ENCODE measurements around the gene ZNF165. TPM values are rescaled to one million over a fixed set of nuclear protein-coding genes. Genes with fewer than 3 reads are reported as not detected.

The ZNF165 gene
- total and polyA plus RNA-seq, 2 of the 8 experiments (the other 6 are each of a cell fraction or from before 2014, with no cell fraction given) = 1.2 to 9.3 TPM

DNA sequence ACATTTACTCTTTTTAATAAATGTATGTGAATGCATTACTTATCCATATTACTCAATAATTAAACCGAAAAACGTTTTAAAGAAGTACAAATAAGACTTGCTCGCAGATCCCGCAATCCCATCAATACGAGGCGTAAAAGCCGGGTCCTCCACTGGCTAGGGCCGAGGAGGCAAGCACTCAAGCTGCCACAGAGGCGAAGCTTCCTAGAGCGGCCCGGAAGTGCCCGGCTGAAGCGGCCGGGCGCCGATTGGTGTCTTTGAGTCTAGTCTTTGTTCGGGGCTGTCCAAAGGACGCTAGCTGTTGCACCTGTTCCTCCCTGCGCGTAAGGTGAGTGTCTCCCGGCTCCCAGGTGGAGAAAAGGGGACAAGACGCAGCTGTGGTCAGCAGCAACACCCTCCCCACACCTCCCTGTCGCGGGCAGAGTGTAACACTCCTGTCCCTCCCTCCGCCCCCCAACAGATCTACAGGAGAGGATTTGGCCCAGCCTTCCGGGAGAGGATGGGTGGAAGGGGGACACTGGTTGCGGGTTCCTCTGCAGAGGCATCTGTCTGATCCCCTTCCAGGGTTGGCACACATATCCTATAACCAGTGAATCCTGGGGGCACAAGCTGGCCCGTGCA is 44.1 kb downstream of the ZNF165 start, which contains the start of gene ZSCAN16 (continued):
- TF ChIP-seq RAD21 (IDR thresholded peaks at IDR 0.05 in 1 of 2, conservative IDR thresholded peaks at IDR 0.05 in 1 of 2; ENCODE audit: low read depth in 2 of 2, low read length in 2 of 2) (peak in 1 of 2 experiments; percentile 19; a peak in 1 of 4 replicates), CHD2 (IDR thresholded peaks at IDR 0.05; ENCODE audit: low read length) (no peak), POU5F1 (IDR thresholded peaks at IDR 0.05; ENCODE audit: low read depth, low read length) (no peak), TAF1 (IDR thresholded peaks at IDR 0.05; ENCODE audit: low read depth, low read length) (peak; percentile 92), KDM4A (IDR thresholded peaks at IDR 0.05; ENCODE audit: low read depth, low read length, severe bottlenecking) (peak; percentile 57), TEAD4 (IDR thresholded peaks at IDR 0.05; ENCODE audit: low read depth, low read length) (no peak), CBX8 (IDR thresholded peaks at IDR 0.05; ENCODE audit: borderline replicate concordance, low read depth, low read length) (no peak), SAP30 (IDR thresholded peaks at IDR 0.05; ENCODE audit: insufficient read depth, insufficient replicate concordance, low read length) (peak; percentile 56), BRCA1 (IDR thresholded peaks at IDR 0.05; ENCODE audit: low read depth, low read length) (no peak), PHF8 (conservative IDR thresholded peaks at IDR 0.05; ENCODE audit: low read depth, low read length) (peak; percentile 75), POLR2AphosphoS5 (IDR thresholded peaks at IDR 0.05; ENCODE audit: low read depth, low read length) (0 out of 2 replicates have a peak, but pooled peaks have one; percentile 45), SIN3A (conservative IDR thresholded peaks at IDR 0.05 in 1 of 2, IDR thresholded peaks at IDR 0.05 in 1 of 2; ENCODE audit: low read depth in 1 of 2, low read length in 2 of 2) (peak; percentile 78 to 89; a peak in 2 of 4 replicates), NANOG (IDR thresholded peaks at IDR 0.05; ENCODE audit: insufficient read depth, low read depth, low read length, poor library complexity, severe bottlenecking) (peak; percentile 35), GABPA (IDR thresholded peaks at IDR 0.05; ENCODE audit: borderline replicate concordance, insufficient read depth, low read length) (peak; percentile 87; the same call in 1 of the 2 replicates), TCF12 (IDR thresholded peaks at IDR 0.05; ENCODE audit: low read depth, low read length) (0 out of 2 replicates have a peak, but pooled peaks have one; percentile 9), ZNF274 (IDR thresholded peaks at IDR 0.05; ENCODE audit: borderline replicate concordance, extremely low read depth, low read length) (no peak), ASH2L (IDR thresholded peaks at IDR 0.05; ENCODE audit: low read length) (peak; percentile 80), SIX5 (IDR thresholded peaks at IDR 0.05; ENCODE audit: low read depth, low read length) (no peak)
- TF ChIP-seq, protein P1, sequence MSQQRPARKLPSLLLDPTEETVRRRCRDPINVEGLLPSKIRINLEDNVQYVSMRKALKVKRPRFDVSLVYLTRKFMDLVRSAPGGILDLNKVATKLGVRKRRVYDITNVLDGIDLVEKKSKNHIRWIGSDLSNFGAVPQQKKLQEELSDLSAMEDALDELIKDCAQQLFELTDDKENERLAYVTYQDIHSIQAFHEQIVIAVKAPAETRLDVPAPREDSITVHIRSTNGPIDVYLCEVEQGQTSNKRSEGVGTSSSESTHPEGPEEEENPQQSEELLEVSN (IDR thresholded peaks at IDR 0.05) = no peak
- TF ChIP-seq, protein P2, sequence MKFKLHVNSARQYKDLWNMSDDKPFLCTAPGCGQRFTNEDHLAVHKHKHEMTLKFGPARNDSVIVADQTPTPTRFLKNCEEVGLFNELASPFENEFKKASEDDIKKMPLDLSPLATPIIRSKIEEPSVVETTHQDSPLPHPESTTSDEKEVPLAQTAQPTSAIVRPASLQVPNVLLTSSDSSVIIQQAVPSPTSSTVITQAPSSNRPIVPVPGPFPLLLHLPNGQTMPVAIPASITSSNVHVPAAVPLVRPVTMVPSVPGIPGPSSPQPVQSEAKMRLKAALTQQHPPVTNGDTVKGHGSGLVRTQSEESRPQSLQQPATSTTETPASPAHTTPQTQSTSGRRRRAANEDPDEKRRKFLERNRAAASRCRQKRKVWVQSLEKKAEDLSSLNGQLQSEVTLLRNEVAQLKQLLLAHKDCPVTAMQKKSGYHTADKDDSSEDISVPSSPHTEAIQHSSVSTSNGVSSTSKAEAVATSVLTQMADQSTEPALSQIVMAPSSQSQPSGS (IDR thresholded peaks at IDR 0.05; ENCODE audit: low read length) = no peak
